Measurements from ENCODE around the gene TATDN3. TPM values are rescaled to one million over a fixed set of nuclear protein-coding genes. Genes with fewer than 3 reads are reported as not detected.

Gene TATDN3
- total and polyA plus RNA-seq, 2 experiments from 2014 or later: 8.8 to 14.3 TPM

- TF ChIP-seq EZH2phosphoT487 (IDR thresholded peaks at IDR 0.05; ENCODE audit: low read depth, severe bottlenecking, unreplicated experiment) (no peak), CTCF (IDR thresholded peaks at IDR 0.05; ENCODE audit: poor library complexity) (no peak), EZH2 (IDR thresholded peaks at IDR 0.05; ENCODE audit: borderline replicate concordance) (no peak)
- H3K4me3 ChIP-seq: no peak overlapping the region
- no peak overlapping the region for H3K27ac ChIP-seq
- no peaks in the 10 kb centered on the region for H3K36me3 ChIP-seq (replicated peaks; ENCODE audit: insufficient read depth, low read depth)
- no peaks in the 10 kb centered on the region for H3K9me2 ChIP-seq (replicated peaks; ENCODE audit: insufficient read depth)
- H3K27me3 ChIP-seq: no peaks in the 10 kb centered on the region
- H3K9me3 ChIP-seq (ENCODE audit: low read depth): no peaks in the 10 kb centered on the region
- no peak for DNase-seq (ENCODE audit: low spot score)
- no peaks in the 10 kb centered on the region for H3K4me1 ChIP-seq (ENCODE audit: insufficient read depth)
- H3K79me2 ChIP-seq: peaks cover 14% of the 10 kb centered on the region
- no peaks in the 10 kb centered on the region for H4K20me1 ChIP-seq (ENCODE audit: insufficient read depth, poor library complexity, severe bottlenecking)
- no peak overlapping the region for H2AFZ ChIP-seq
- peak overlapping the region; percentile 26 for H3K4me2 ChIP-seq
- 74% methylated on average over 3 of the region's 3 CpGs for WGBS (ENCODE audit: low lambda C conversion rate, missing lambda C conversion rate)
These were observed 38.7 kb upstream of the TATDN3 start for GRCh38 chr1:212752934-212753497.

GRCh38 chr1:212753749-212754148 is 37.9 kb upstream of the TATDN3 start:
- Histone ChIP-seq H3K9me3 (ENCODE audit: low read depth) (no peaks in the 10 kb centered on the region), H4K20me1 (ENCODE audit: insufficient read depth, poor library complexity, severe bottlenecking) (no peaks in the 10 kb centered on the region), H3K4me2 (no peak overlapping the region), H2AFZ (no peak overlapping the region), H3K79me2 (peaks cover 14% of the 10 kb centered on the region), H3K27ac (no peak overlapping the region), H3K27me3 (no peaks in the 10 kb centered on the region), H3K4me3 (no peak overlapping the region), H3K9me2 (replicated peaks; ENCODE audit: insufficient read depth) (no peaks in the 10 kb centered on the region), H3K4me1 (ENCODE audit: insufficient read depth) (no peaks in the 10 kb centered on the region), H3K36me3 (replicated peaks; ENCODE audit: insufficient read depth, low read depth) (no peaks in the 10 kb centered on the region)
- no peak for DNase-seq (ENCODE audit: low spot score)
- TF ChIP-seq CTCF (IDR thresholded peaks at IDR 0.05; ENCODE audit: poor library complexity): no peak

GRCh38 chr1:212754193-212754592 is 37.5 kb upstream of the TATDN3 start:
- Histone ChIP-seq H4K20me1 (ENCODE audit: insufficient read depth, poor library complexity, severe bottlenecking) (no peaks in the 10 kb centered on the region), H3K4me3 (no peak overlapping the region), H3K27me3 (no peaks in the 10 kb centered on the region), H3K79me2 (peaks cover 18% of the 10 kb centered on the region), H3K4me2 (no peak overlapping the region), H2AFZ (no peak overlapping the region), H3K9me3 (ENCODE audit: low read depth) (no peaks in the 10 kb centered on the region), H3K36me3 (replicated peaks; ENCODE audit: insufficient read depth, low read depth) (no peaks in the 10 kb centered on the region), H3K27ac (no peak overlapping the region), H3K4me1 (ENCODE audit: insufficient read depth) (no peaks in the 10 kb centered on the region), H3K9me2 (replicated peaks; ENCODE audit: insufficient read depth) (no peaks in the 10 kb centered on the region)
- no peak for TF ChIP-seq EZH2phosphoT487 (IDR thresholded peaks at IDR 0.05; ENCODE audit: low read depth, severe bottlenecking, unreplicated experiment)
- no peak for TF ChIP-seq EZH2 (IDR thresholded peaks at IDR 0.05; ENCODE audit: borderline replicate concordance)
- TF ChIP-seq CTCF (IDR thresholded peaks at IDR 0.05; ENCODE audit: poor library complexity): no peak
- DNase-seq (ENCODE audit: low spot score): no peak
- 88% methylated on average over 8 of the region's 8 CpGs for WGBS (ENCODE audit: low lambda C conversion rate, missing lambda C conversion rate)

- no peak for DNase-seq (ENCODE audit: low spot score)
- Histone ChIP-seq H3K27ac (no peak overlapping the region), H3K4me2 (no peak overlapping the region), H3K4me1 (ENCODE audit: insufficient read depth) (no peaks in the 10 kb centered on the region), H4K20me1 (ENCODE audit: insufficient read depth, poor library complexity, severe bottlenecking) (no peaks in the 10 kb centered on the region), H3K9me3 (ENCODE audit: low read depth) (no peaks in the 10 kb centered on the region), H2AFZ (no peak overlapping the region), H3K9me2 (replicated peaks; ENCODE audit: insufficient read depth) (no peaks in the 10 kb centered on the region), H3K27me3 (no peaks in the 10 kb centered on the region), H3K79me2 (peaks cover 20% of the 10 kb centered on the region), H3K4me3 (no peak overlapping the region), H3K36me3 (replicated peaks; ENCODE audit: insufficient read depth, low read depth) (no peaks in the 10 kb centered on the region)
- 80% methylated on average over 1 of the region's 1 CpG for WGBS (ENCODE audit: low lambda C conversion rate, missing lambda C conversion rate)
- TF ChIP-seq EZH2phosphoT487 (IDR thresholded peaks at IDR 0.05; ENCODE audit: low read depth, severe bottlenecking, unreplicated experiment) (no peak), EZH2 (IDR thresholded peaks at IDR 0.05; ENCODE audit: borderline replicate concordance) (no peak), CTCF (IDR thresholded peaks at IDR 0.05; ENCODE audit: poor library complexity) (no peak)
These were observed 37.0 kb upstream of the TATDN3 start for GRCh38 chr1:212754680-212755079.
